ENCODE results near the gene GUCD1. TPM values are rescaled to one million over a fixed set of nuclear protein-coding genes. Genes with fewer than 3 reads are reported as not detected.

Gene GUCD1
- total RNA-seq, 2 experiments from 2014 or later: 114 to 144 TPM

GRCh38 chr22:24502541-24502940 is 52.4 kb downstream of the GUCD1 start:
- CTCF ChIA-PET (ENCODE audit: unreplicated experiment): interaction anchor here (1.0 kb wide), 1 partner anchor 81 kb away, joined by 3 read pairs; no protein-coding TSS in a partner anchor
- H3K36me3 ChIP-seq (ENCODE audit: insufficient read depth, low read length): no peaks in the 10 kb centered on the region
- no peaks in the 10 kb centered on the region for H3K79me2 ChIP-seq (ENCODE audit: insufficient read depth, low read depth, low read length)
- BruUV-seq (replicated peaks): no TSS peak
- POLR2A ChIA-PET: interaction anchor here (1.0 to 1.3 kb wide), 3 partner anchors 66 to 77 kb away, joined by 3 to 6 read pairs (median 3); no protein-coding TSS in a partner anchor
- H3K4me3 ChIP-seq (ENCODE audit: low read depth, low read length, poor library complexity, severe bottlenecking): no peak overlapping the region
- no peak for TF ChIP-seq EZH2phosphoT487 (IDR thresholded peaks at IDR 0.05; ENCODE audit: borderline replicate concordance, low read depth, low read length)
- TF ChIP-seq CTCF (conservative IDR thresholded peaks at IDR 0.05; ENCODE audit: low read length): no peak
- H3K27ac ChIP-seq (ENCODE audit: low read depth, low read length, poor library complexity, severe bottlenecking): no peak overlapping the region
- no peaks in the 10 kb centered on the region for H3K9me2 ChIP-seq (ENCODE audit: insufficient read depth, low read length)
- no peaks in the 10 kb centered on the region for H3K9me3 ChIP-seq (ENCODE audit: low read length)
- DNase-seq (ENCODE audit: low spot score): no peak
- H2AFZ ChIP-seq (ENCODE audit: low read length): no peak overlapping the region; the same call in 1 of the 2 replicates
- intact Hi-C loops (cut with micrococcal nuclease; ENCODE audit: unreplicated experiment): no loop called here
- H3K4me2 ChIP-seq (ENCODE audit: low read length): no peak overlapping the region
- H3K4me1 ChIP-seq (ENCODE audit: insufficient read depth, low read length, poor library complexity, severe bottlenecking): peaks cover 26% of the 10 kb centered on the region
- no peaks in the 10 kb centered on the region for H4K20me1 ChIP-seq (ENCODE audit: insufficient read depth, low read length)

- DNase-seq (ENCODE audit: low spot score): no peak
- Histone ChIP-seq H2AFZ (ENCODE audit: low read length) (no peak overlapping the region), H4K20me1 (ENCODE audit: insufficient read depth, low read length) (no peaks in the 10 kb centered on the region), H3K27ac (ENCODE audit: low read depth, low read length, poor library complexity, severe bottlenecking) (no peak overlapping the region), H3K79me2 (ENCODE audit: insufficient read depth, low read depth, low read length) (no peaks in the 10 kb centered on the region), H3K4me1 (ENCODE audit: insufficient read depth, low read length, poor library complexity, severe bottlenecking) (peaks cover 21% of the 10 kb centered on the region), H3K9me3 (ENCODE audit: low read length) (no peaks in the 10 kb centered on the region), H3K9me2 (ENCODE audit: insufficient read depth, low read length) (no peaks in the 10 kb centered on the region), H3K4me2 (ENCODE audit: low read length) (no peak overlapping the region), H3K36me3 (ENCODE audit: insufficient read depth, low read length) (no peaks in the 10 kb centered on the region), H3K4me3 (ENCODE audit: low read depth, low read length, poor library complexity, severe bottlenecking) (no peak overlapping the region)
- POLR2A ChIA-PET: interaction anchor here (1.0 to 1.3 kb wide), 3 partner anchors 66 to 76 kb away, joined by 3 to 6 read pairs (median 3); no protein-coding TSS in a partner anchor
- CTCF ChIA-PET (ENCODE audit: unreplicated experiment): interaction anchor here (1.0 kb wide), 1 partner anchor 80 kb away, joined by 3 read pairs; no protein-coding TSS in a partner anchor
- no TSS peak for BruUV-seq (replicated peaks)
- intact Hi-C loops (cut with micrococcal nuclease; ENCODE audit: unreplicated experiment): no loop called here
- no peak for TF ChIP-seq CTCF (conservative IDR thresholded peaks at IDR 0.05; ENCODE audit: low read length)
- no peak for TF ChIP-seq EZH2phosphoT487 (IDR thresholded peaks at IDR 0.05; ENCODE audit: borderline replicate concordance, low read depth, low read length)
Measured at GRCh38 chr22:24502034-24502433, 52.9 kb downstream of the GUCD1 start.

GRCh38 chr22:24501301-24502005 is 53.5 kb downstream of the GUCD1 start:
- Histone ChIP-seq H2AFZ (ENCODE audit: low read length) (no peak overlapping the region), H3K36me3 (ENCODE audit: insufficient read depth, low read length) (no peaks in the 10 kb centered on the region), H3K9me2 (ENCODE audit: insufficient read depth, low read length) (no peaks in the 10 kb centered on the region), H3K4me3 (ENCODE audit: low read depth, low read length, poor library complexity, severe bottlenecking) (no peak overlapping the region), H3K27ac (ENCODE audit: low read depth, low read length, poor library complexity, severe bottlenecking) (no peak overlapping the region), H3K9me3 (ENCODE audit: low read length) (no peaks in the 10 kb centered on the region), H3K79me2 (ENCODE audit: insufficient read depth, low read depth, low read length) (no peaks in the 10 kb centered on the region), H3K4me2 (ENCODE audit: low read length) (no peak overlapping the region), H3K4me1 (ENCODE audit: insufficient read depth, low read length, poor library complexity, severe bottlenecking) (peaks cover 15% of the 10 kb centered on the region), H4K20me1 (ENCODE audit: insufficient read depth, low read length) (no peaks in the 10 kb centered on the region)
- intact Hi-C loops (cut with micrococcal nuclease; ENCODE audit: unreplicated experiment): no loop called here
- ChIA-PET POLR2A (interaction anchor here (1.4 kb wide), 1 partner anchor 66 kb away, joined by 3 read pairs; no protein-coding TSS in a partner anchor), CTCF (ENCODE audit: unreplicated experiment) (no interaction called here)
- no TSS peak for BruUV-seq (replicated peaks)
- DNase-seq (ENCODE audit: low spot score): no peak
- TF ChIP-seq CTCF (conservative IDR thresholded peaks at IDR 0.05; ENCODE audit: low read length): no peak

All from OCI-LY7 (cell line).